GM04503 (cell line): ENCODE data around the gene GSN.

Source experiments
- DNase-seq: peaks from one replicate; pipeline ENCODE4 v3.0.0-alpha.2; 2012; ENCODE audit warnings: low read depth

Gene GSN

DNA sequence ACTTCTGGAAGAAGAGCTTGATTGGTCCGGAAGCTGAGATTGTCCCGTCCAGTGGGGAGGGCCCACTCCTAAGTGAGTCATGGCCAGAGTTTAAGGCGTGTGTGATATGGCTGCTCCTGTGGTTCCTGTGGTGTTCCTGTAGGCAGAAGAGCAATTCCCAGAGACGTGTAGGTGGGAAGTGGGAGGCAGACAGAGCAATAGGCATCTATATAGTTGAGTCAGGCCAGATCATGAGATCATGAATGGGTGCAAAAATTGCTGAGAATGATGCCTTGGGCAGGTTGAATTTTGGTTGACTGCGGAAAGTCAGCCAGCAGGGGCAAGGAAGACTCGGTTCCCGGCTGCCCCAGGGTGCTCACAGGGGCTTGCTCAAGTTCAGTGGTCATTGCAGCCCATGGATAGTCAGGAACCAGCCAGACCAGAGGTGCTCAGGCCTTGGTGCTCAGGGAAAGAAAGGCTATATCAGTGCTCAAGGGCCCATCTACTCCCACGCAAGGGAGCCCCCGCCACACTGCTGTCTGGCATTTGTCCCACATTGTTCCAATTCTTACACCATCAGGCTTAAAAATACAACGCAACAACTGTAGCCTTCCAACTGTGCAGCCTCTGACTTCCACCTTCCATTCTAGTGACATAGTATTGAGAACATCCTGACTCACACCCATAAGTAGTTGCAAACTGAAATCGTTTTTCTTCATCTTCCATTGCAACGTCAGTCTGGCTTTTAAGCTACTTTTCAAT lies 21.0 kb upstream of the GSN start:
- DNase-seq, result peak; percentile 78

DNA sequence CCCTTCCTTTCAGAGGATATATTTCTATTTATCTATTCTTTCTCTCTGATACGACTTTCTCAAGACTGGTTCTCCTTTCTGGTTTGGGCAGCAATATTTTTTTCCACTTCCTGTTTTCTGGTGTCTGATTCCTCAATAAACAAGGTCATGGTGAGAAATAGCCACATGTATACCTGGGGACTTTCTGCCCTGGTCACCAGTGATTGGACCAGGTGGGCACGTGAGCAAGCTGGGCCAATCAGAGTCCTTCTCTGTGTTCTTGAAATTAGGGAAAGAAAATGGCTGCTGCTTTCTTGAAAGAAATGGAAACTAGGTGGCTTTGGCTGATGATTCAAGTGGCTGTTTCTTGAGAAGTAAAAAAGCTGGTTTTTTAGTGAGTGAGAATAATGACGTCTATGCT lies 18.4 kb upstream of the GSN start:
- DNase-seq, result no peak

DNA sequence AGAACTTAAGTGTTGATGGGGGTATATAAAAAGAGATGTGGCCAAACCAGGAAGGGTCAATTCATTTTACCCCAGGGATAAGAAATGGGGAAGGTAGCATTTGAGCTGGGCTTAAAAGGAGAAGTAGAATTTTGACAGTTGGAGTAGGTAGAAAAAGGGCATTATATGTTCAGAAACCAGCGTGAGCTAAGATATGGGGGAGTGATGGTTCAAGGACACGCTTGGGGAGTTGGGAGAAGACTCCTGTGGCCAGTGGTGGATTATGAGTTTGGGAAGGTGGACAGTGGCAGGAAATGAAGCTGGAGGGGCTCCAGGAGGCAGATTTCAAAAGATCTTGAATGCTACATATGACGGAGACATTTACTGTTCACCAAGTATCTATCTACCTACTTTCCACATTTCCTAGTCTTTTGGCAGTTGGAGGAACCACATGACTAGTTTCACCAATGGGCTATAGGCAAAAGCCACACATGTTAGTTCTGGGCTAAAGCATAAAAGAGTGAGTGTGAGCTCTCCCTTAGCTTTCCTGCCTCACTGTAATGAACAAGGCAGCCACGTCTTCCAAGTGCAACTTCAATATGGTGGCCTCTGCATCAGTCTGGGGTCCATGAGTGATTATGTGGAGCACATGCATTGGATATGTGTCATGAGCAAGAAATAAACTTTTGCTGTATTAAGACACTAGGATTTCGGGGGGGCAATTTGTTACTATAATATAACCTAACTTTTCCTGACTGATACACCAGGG lies 15.7 kb upstream of the GSN start:
- DNase-seq, result no peak

DNA sequence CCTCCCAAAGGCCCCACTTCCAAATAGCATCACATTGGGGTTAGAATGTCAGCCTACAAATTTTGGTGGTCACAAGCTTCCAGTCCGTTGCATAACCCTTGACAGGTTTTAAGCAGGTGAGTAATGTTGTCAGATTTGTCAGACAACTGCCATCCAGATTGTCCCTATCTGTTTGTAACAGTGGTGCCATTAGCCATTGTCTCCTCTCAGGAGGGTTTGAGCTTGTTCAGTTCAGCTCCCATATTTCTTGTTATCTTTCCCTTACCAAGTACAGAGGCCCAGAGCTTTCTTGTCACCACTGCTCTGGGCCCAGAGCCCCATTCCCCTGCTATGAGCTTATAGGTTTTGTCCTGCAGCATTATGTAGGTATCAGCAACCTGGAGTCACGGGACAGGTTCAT lies 14.8 kb upstream of the GSN start:
- DNase-seq, result no peak

DNA sequence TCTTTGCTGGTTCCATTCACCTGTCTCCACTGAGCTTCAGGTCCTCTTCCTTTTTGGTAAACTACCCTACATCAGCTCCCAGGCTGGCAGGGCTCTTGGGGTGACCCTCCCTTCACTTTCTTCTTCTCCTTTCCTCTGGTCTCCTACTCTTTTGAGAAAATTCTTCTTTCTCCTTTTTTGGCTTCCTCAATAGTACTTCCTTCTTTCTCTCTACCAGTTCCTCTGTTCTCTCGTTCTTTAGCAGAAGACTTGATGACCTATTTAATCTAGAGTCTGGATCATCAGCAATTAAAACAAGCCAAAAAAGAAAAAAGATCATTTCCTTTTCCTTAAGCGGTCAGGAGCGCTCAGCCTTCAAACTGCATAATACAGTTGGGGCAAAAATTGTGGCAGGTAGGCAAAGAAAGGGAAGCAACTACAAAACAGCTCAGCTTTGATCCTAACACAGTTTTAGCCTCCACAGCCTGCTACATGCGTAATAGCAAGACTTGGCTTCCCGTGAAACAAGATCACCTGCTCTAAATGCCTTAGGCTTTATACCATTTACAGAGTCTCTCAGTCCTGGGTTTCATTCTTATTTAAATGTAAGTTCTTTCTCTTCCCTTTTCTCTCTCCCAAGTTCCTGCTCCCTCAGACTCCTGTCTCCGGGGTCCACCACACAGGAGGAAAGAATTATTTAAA lies 14.0 kb upstream of the GSN start:
- DNase-seq, result no peak

DNA sequence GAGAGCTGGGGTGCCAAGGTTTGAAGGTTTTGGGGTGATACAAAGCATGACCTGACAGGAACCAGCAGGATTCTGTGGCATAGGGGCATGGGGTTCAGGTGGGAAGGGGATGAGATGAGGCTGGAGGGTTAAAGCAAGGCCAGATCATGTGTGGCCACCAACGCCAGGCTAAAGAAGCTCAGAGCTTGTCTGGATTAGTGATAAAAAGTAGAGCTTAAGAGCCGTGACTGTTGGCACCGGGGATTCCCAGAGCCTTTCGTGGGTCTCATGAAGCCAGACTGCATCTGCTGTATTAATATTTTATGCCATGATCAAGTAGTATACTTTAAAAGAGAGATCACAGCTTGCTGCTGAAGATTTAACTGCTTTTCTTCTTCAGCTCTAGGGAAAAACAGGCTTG lies 8.5 kb upstream of the GSN start:
- no peak for DNase-seq

DNA sequence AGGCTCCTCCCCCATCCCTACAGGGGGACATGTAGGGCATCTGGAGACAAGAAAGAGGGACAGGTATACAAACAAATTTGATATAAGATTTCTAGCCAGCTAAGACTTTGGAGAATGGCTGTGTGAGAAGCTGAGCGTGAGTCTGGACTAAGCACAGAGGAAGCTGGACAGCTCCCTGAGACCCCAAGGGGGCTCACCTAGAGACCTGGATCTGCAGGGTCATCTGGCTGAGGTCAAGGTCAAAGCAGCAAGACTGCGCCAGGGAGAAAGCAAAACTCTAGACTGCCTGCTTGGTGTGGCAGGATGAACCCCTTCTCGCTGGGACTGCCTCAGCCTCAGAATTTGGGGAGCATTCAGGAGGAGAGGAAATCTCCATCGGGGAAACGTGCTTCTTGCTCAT lies 8.0 kb upstream of the GSN start:
- no peak for DNase-seq

DNA sequence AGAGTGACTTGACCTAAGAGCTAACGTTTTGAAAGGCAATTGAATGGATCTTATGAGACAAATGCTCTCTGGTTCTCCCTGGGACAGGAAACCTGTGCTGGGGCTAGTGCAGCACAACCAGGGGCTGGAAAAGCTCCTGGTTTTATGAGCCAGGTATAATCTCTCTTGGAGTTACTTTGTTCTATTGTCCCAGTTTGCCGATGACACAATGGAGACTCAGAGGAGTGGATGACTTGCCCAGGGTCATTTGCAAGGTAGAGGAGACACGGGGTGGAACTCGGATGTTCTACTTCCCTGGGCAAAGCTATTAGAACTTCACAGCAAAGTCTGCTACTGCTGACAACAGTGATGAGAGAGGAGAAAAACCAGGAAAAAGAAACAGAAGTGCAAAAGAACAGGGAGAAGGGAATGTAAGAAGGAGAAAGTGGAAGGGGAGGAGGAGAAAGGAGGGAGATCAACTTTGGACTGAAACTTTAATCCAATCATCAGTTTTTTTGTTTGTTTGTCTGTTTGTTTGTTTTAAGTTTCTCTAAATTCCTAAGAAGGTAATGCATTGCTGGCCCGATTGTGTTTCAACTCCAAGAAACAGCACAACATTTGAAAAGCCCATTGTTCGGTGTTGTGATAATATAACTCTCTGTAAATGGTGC lies 7.4 kb upstream of the GSN start:
- DNase-seq, result no peak

DNA sequence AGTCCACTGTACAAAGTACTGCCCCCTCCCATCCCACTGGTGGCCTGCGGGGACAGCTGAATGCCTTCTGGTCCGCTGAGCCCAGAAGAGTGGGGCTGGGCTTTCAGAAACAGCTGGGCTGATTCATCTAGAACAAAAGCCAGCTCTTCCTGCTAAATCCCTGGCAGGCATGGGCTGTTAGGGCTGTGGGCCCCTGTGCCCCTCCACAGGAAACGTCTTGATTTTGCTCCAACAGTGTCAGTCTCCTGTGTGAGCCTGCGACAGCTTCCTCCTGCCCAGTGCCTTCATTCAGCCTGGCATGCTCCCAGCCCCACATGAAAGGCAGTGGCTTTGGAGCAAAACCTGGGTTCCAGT lies 6.9 kb upstream of the GSN start:
- DNase-seq, result no peak

DNA sequence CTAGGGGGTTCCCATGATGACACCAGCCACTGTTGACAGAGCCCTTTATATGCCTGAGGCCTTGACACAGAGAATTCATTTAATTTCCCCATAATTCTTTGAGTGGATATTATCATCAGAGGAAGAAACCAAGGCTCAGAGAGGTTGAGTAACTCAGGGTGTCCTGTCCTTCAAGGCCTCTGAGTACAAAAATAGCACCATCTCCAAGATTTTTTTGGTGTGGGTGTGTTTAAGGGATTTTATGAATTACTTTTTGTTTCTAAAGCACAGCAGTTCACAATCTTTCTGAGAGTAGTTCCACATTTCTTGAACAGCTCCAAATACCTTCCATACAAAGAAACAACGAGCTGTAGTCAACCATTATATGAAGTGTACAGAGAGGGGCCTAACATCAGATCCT lies 6.2 kb upstream of the GSN start:
- no peak for DNase-seq

DNA sequence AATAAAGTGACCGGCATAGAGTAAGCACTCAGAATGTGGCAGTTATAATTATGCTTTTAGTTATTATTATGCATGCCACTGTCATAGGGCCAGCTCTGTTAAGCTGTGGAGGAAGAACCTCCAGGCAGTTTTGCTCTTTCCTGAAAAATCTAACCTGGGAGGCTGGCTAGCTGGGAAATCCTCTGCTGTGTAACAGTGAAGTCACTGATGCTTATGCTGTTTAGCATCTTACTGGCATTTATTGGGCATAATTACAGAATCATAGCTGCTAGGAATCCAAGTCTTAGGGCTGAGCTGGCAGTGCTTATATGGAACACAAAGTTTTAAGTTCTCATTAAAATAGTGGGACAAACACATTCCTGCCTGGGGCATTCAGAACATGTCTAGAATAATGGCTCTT lies 5.5 kb upstream of the GSN start:
- DNase-seq, result no peak

DNA sequence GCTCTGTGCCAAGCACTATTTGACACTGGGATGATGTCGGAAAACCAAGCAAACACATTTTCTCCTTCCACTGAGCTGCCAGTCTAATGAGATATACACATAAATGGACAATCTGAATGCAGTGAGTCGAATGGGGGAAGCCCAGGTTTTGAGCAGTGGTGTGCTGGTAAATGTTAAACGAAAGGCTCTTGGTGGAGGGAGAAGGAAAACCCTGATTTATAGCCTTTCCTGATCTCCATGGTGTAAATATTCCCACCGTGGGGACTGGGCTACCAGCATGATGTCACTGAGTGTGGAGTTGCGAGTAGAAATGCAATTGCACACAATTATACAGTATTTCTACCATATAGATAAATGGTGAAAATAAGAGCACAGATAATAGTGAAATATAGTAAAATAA lies 5.0 kb upstream of the GSN start:
- no peak for DNase-seq

DNA sequence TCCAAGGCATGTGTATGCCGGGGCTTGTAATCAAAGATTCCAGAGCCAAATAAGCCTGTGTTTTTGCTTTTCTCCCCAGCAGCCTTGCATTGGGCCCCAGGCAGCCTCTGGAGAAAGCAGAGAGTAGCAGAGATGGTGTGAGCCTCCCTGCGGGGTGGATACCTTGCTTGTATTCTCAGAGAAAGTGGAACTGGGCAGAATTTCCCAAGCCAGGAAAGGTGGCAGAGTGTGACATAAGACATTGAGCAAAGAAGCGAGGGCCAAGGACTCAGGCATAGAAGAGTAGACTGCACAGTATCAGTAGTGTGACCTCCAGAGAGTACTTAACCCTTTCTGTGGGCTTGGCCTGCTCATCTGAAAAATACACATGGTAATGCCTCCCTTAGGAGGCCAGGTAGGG lies 1.6 kb upstream of the GSN start:
- DNase-seq, result no peak

DNA sequence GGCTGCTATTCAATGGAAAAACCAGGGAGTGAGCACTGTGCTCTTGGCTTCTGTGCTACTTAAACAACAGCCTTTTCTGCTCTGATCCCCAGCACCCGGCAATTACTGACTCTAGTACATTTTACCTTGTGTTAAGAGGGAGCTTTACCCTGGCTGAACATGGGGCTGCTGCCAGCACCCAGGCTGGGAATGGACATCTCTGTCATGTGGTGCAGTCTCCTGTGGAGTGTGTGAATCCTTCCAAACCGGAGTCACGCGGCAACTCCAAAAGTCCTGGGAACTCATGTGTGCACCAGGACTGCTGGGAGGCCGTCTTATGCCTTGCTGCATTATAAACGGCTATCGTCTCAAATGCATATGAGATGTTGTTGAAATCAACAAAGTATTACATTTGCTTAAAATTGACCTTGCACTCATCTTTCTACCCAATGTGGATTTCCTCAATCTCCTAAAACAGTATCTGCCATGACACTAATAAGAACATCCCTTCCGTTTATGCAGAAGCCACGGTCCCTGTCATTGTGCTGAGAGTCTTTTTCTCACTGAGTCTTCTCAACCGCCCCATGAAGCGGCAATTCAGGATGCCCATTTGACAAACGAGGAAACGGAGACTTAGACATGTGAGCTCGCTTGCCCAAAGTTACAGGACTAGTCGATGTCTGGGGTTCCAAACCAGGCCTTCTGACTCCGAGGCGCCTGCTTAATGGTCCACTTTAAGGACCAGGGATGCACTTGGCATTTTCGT lies 884 bp upstream of the GSN start:
- DNase-seq, result no peak

DNA sequence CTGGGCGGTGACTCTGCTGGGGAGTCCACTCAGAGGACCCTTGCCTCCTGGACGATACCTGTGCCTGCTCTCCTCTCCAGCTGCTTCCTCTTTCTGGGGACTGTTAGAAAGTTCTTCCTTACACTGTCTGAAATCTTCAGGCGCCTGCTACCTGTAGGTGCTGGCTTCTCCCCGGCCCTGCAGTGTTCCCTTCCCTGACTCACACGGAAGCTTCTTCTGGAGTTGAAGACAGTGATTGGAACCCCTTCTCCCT lies 562 bp downstream of the GSN start:
- no peak for DNase-seq

DNA sequence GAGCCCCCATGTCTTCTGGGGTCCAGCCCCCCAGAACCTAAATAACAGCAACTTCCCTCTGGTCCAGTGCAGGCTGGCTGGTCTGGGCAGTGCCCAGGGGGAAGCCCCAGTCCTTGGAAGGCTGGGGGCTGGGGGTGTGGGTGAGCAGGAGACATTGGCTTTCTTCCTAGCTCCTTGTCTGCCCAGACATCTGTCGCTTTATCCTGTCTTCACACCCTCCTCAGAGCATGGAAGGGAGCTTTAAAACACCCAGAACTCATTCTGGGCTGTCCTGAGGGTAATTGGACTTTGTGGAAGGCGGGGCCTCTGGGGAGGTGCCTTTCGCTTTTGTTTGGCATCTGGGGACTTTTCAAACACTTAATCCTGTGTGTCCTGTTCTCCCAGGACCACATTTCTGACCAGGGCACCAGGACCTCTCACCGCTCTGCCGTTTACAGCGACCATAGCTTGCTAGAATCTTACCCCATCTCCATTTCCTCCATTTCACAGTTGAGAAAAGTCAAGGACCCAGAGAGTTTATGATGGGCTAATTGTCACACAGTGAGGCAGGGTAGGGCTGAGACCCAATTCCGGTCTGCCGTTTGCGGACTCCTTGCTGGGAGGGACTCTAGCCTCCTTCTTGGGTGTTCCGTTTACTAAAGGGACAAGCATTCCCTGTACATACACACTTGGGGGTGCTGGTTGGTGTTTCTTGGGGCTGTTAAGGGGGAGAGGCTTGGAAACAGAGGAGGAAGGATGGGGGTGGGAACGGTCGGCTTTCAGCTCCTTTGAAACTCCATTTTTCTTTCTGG lies 1.1 kb downstream of the GSN start:
- no peak for DNase-seq

DNA sequence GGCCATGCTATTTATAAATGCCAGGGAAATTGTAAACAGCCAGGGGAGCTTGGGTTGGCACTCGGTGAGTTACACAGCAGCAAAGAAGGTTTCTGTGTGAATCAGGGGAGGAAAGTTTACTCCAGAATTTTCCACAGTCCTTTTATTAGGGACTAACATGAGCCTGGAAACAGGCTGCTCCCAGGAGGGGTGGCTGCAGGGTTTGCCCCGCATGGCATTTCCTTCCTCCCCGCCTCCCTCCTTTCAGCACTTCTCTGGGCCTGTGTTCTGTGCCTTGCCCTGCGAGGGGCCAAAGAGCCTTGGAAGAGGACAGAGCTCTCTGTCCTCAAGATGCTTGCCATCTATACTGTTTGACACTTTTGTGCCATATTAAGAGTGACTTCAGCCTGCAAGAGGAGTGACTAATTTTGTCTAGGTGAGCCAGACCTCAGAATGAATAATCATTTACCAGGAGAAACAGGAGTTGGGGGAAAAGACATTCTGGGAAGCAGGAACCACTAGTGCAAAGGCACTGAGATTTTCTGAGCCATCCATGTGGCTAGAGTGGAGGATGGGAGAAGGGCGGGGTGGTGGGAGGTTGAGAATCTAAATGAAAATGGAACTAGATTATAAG lies 1.8 kb downstream of the GSN start:
- DNase-seq, result no peak

DNA sequence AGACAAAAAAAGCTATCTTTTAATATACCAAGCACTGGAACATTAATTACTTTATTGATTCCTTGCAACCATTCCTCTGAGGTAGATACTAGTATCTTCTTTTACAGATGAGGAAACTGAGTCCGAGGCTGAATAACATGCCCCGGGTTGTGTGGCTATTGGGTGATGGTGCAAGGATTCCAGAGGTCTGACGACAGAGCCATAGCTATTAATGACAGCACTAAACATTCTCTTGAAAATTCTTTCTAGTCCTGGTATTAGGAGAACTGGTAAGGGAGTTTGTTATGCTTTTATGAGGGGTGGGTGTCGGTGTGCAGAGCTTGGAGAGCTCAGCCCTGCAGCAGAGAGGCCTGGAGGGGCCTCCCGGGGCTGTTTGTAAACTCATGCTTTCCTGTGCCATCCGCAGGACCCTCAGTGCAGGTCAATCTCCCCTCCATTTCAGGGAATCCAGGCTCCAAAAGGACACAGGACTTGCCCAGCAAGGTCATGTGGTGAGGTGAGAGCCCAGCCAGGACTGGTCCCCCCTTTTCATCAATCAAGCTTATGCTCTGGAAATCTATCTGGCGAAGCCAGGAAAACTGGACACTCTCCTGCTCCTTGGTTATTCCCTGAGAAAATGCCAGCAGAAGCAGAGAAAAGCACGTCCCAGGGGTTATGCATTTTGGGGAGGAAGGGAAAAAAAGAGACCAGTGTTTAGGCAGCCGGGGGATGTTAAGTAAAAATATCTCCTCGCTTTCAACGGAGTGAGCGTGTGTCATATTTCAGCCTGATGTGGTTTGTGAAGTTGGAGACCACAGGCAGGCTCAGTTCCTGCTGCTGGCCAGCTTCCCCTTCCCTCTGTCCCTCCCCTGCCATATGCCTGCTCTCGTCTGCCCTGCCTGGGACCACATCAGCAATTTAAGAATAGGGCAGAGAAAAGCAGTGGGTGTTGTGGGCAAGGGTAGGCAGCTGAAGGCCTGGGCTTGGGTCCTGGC lies 3.7 kb downstream of the GSN start:
- no peak for DNase-seq

DNA sequence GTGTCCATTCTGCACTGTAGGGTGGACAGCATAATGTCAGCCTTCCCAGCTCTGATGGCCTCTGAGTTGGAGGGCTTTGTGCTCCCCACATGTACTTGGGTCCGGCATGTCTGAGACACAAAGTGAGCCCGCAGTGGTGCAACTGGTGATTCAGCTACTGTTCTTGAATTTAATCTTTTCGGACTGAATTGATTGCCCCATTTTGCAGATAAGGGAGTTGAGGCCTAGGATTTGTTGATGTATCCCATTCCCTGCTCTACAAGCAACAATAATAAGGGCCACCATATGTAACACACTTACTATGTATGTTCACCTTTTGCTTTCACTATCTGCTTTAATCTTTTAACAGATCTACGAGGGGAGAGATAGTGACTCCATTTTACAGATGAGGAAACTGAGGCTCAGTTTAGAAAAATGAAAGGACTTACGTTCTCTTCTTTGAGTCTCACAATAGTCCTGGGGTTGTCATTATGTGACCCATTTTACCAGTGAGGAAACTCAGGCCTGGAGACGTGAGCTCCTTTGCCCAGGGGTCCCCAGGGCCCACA lies 4.5 kb downstream of the GSN start:
- DNase-seq, result no peak
